SIG-M5 (cell line): Measurements from ENCODE around the gene PDE6A.

Experiments
- DNase-seq: peaks from one replicate; lab custom pipeline; 2025; lab: John Stamatoyannopoulos, UW

The PDE6A gene

GRCh38 chr5:149810856-149811255 is 133.7 kb downstream of the PDE6A start:
- no peak for DNase-seq

DNA sequence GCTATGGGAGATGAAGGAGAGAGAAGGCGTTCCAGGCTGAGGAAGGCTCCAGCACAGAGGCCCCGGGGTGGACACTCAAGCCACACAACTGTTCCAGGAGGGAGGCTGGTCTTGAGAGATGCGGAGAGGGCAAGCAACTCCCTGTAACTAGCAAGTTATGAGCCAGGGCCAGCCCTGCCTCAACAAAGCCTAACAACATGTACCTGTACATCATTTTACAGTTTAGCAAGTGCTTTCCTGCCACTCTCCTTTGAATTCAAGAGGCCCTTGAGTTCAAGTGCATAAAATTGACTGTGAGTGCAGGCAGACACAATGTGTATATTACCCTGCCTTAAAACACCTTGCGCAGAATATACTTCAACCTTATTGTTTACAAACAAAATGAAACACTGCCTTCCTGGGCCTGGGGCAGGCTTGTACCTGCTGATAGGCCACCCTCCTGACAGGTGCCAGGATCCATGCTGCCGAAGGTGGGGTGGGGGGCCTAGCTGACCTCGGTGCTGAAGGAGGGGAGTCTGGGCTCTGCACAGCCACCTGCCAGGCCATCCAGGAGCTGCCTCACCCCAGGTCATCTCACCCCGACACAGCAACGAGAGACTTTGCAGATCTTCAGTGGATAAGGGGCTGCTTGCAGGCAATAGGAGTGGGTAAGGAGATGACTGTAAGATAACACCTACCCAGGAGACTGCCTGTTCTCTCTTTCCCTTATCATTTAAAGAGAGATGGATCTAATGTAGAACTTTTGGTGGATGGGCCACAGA is 134.5 kb downstream of the PDE6A start:
- DNase-seq: no peak

- DNase-seq: no peak
These were observed 136.2 kb downstream of the PDE6A start for GRCh38 chr5:149808264-149808982.
